HCT116 (cell line): ENCODE data around the gene ASPHD2. TPM values are rescaled to one million over a fixed set of nuclear protein-coding genes. Genes with fewer than 3 reads are reported as not detected.

Experiments
- ATAC-seq: fragments of 200-7000 bp; cut with Tn5 transposase; 2 replicates; pipeline ENCODE4 v1.9.1; 2020; ENCODE audit warnings: mild to moderate bottlenecking, moderate library complexity
- BruUV-seq: library from RNA; stranded (reverse); fragments of 400-500 nt; replicated peaks from 2 replicates; lab custom pipeline; 2021; lab: Mats Ljungman, UMichigan
- CTCF ChIA-PET: fragments of 300-600 bp; sonication (Branson Sonifier 250); formaldehyde crosslinking; loops from one replicate; lab custom pipeline; 2021; ENCODE audit warnings: antibody characterized with exemption; lab: Charles Lee
- POLR2A ChIA-PET: fragments of 300-600, 350-600 bp; sonication (Branson Sonifier 250); formaldehyde crosslinking; loops from one replicate; lab custom pipeline; 2021; ENCODE audit warnings: antibody characterized with exemption; lab: Charles Lee
- RAD21 ChIA-PET, 2 experiments: fragments of 300-600 bp; sonication (Branson Sonifier 250); formaldehyde crosslinking; loops; one replicate each; lab custom pipeline; 2023; ENCODE audit warnings: low total read pairs in 2 of 2; ENCODE audit not compliant: uncharacterized antibody in 2 of 2, unreplicated experiment in 2 of 2, low non-redundant PET in 1 of 2; lab: Charles Lee
- DNase-seq: peaks from one replicate; pipeline ENCODE4 v3.0.0-alpha.2; 2010; ENCODE audit warnings: low read depth, low spot score
- H2AFZ ChIP-seq: fragments of 200-600 bp; shearing (Covaris generic), sonication (generic); 2 replicates; pipeline ENCODE4 v1.6.1; 2017; ENCODE audit warnings: low read depth, mixed run types, mixed read lengths, antibody characterized with exemption, low read length; ENCODE audit not compliant: poor library complexity, severe bottlenecking
- H3K27ac ChIP-seq: 2 replicates; pipeline ENCODE4 v1.5.1; 2012; ENCODE audit warnings: low read depth, low read length
- H3K27me3 ChIP-seq: fragments of 200-600 bp; sonication (generic); 2 replicates; pipeline ENCODE4 v1.6.1; 2016; ENCODE audit warnings: mixed run types, low read length, mixed read lengths; ENCODE audit not compliant: insufficient read depth
- H3K36me3 ChIP-seq, 2 experiments: fragments of 200-500 bp in 1 of 2; fragments of 200-600 bp in 1 of 2; sonication (Bioruptor generic) in 1 of 2; sonication (generic) in 1 of 2; 2 replicates each; pipeline versions ENCODE4 v1.5.1 to v1.6.1; 2014 to 2016; ENCODE audit warnings: low read length in 2 of 2, inconsistent platforms in 1 of 2, mixed read lengths in 1 of 2, mixed run types in 1 of 2; ENCODE audit not compliant: insufficient read depth in 2 of 2, control insufficient read depth in 1 of 2
- H3K4me1 ChIP-seq, 2 experiments: fragments of 200-600 bp in 1 of 2; sonication (generic) in 1 of 2; 2 replicates each; pipeline versions ENCODE4 v1.5.1 to v1.6.1; 2012 to 2017; ENCODE audit warnings: low read length in 2 of 2, inconsistent platforms in 1 of 2, mild to moderate bottlenecking in 1 of 2, mixed read lengths in 1 of 2, mixed run types in 1 of 2, moderate library complexity in 1 of 2; ENCODE audit not compliant: insufficient read depth in 2 of 2, control insufficient read depth in 1 of 2
- H3K4me2 ChIP-seq: fragments of 200-600 bp; sonication (generic); 2 replicates; pipeline ENCODE4 v1.6.1; 2017; ENCODE audit warnings: mixed run types, low read length, mixed read lengths
- H3K4me3 ChIP-seq, 2 experiments: fragments of 200-600 bp in 1 of 2; sonication (generic) in 1 of 2; replicated peaks in 1 of 2; 2 replicates each; pipeline ENCODE4 v1.5.1; 2011 to 2016; ENCODE audit warnings: low read length in 2 of 2, control low read depth in 1 of 2, low read depth in 1 of 2, mild to moderate bottlenecking in 1 of 2, mixed read lengths in 1 of 2, mixed run types in 1 of 2
- H3K79me2 ChIP-seq: fragments of 200-600 bp; sonication (generic); 2 replicates; pipeline ENCODE4 v1.6.1; 2017; ENCODE audit warnings: mild to moderate bottlenecking, mixed run types, low read length, moderate library complexity, mixed read lengths; ENCODE audit not compliant: insufficient read depth
- H3K9ac ChIP-seq: fragments of 200-600 bp; sonication (generic); 2 replicates; pipeline ENCODE4 v1.6.1; 2016; ENCODE audit warnings: low read length, mixed read lengths
- H3K9me2 ChIP-seq: fragments of 200-600 bp; sonication (generic), shearing (Covaris generic); 2 replicates; pipeline ENCODE4 v1.6.1; 2017; ENCODE audit warnings: mixed run types, mild to moderate bottlenecking, moderate library complexity; ENCODE audit not compliant: insufficient read depth
- H3K9me3 ChIP-seq, 2 experiments: fragments of 200-500 bp in 1 of 2; fragments of 200-600 bp in 1 of 2; sonication (Bioruptor generic) in 1 of 2; sonication (generic) in 1 of 2; 2 replicates each; pipeline ENCODE4 v1.6.1; 2014 to 2017; ENCODE audit warnings: low read length in 2 of 2, mixed read lengths in 2 of 2, inconsistent platforms in 1 of 2, low read depth in 1 of 2, mild to moderate bottlenecking in 1 of 2, mixed run types in 1 of 2, moderate library complexity in 1 of 2; ENCODE audit not compliant: control insufficient read depth in 1 of 2, insufficient read depth in 1 of 2
- H4K20me1 ChIP-seq: fragments of 200-600 bp; sonication (generic), shearing (Covaris generic); 2 replicates; pipeline ENCODE4 v1.6.1; 2017; ENCODE audit warnings: mixed run types, mild to moderate bottlenecking, moderate library complexity; ENCODE audit not compliant: insufficient read depth
- EGR1 ChIP-seq: IDR thresholded peaks from 2 replicates; pipeline ENCODE4 v1.6.1; 2012; ENCODE audit warnings: low read depth
- EZH2phosphoT487 ChIP-seq: fragments of 200-600 bp; IDR thresholded peaks from 2 replicates; pipeline ENCODE4 v1.6.1; 2018; ENCODE audit warnings: antibody characterized with exemption, borderline replicate concordance
- POLR2AphosphoS5 ChIP-seq: IDR thresholded peaks from 2 replicates; pipeline ENCODE4 v1.6.1; 2011; ENCODE audit warnings: mild to moderate bottlenecking, low read depth, low read length, moderate library complexity
- SRF ChIP-seq: IDR thresholded peaks from 2 replicates; pipeline ENCODE4 v1.6.1; 2012; ENCODE audit warnings: low read depth
- intact Hi-C: fragments of 100-400 bp; cut with micrococcal nuclease; formaldehyde crosslinking; loops from 2 replicates; pipeline ENCODE4 v1.10.0; 2022
- total RNA-seq: library from RNA; stranded (reverse); gene quantifications from one replicate; pipeline ENCODE4 v1.2.1, GENCODE V29; 2021; ENCODE audit not compliant: unreplicated experiment
- TF ChIP-seq, protein P1 (sequence below): IDR thresholded peaks from 2 replicates; pipeline ENCODE4 v1.6.1; 2012
- TF ChIP-seq, protein P2 (sequence below), 3 experiments: fragments of 200-600 bp in 1 of 3; sonication (generic) in 1 of 3; IDR thresholded peaks in 2 of 3; conservative IDR thresholded peaks in 1 of 3; 2 replicates each; pipeline ENCODE4 v1.5.1; 2012 to 2017; ENCODE audit warnings: low read depth in 2 of 3, low read length in 2 of 3, antibody characterized with exemption in 1 of 3, borderline replicate concordance in 1 of 3, control low read depth in 1 of 3, mild to moderate bottlenecking in 1 of 3, mixed read lengths in 1 of 3, mixed run types in 1 of 3, moderate library complexity in 1 of 3; ENCODE audit not compliant: insufficient read depth in 1 of 3

The ASPHD2 gene
- total RNA-seq, 1 experiment from 2014 or later: 4.1 TPM

DNA sequence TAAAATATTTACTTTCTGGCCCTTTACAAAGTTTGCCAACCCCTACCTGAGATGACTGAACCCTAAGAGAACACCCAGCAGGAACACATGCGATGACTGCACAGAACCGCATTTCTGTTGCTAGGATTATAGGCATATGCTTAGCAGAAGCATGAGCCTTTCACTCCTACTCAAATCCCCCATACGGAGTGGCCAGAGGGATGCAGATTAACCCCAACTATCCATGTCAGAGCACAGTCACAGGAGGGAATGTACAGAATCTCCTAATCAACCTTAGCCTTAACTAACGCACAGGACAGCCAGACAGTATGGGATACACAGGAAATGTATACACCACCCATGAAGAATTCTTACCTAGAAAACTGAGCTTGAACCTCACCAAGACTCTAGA lies 48.3 kb downstream of the ASPHD2 start:
- Histone ChIP-seq H3K9me3 (no peaks in the 10 kb centered on the region), H3K79me2 (peaks cover 24% of the 10 kb centered on the region), H3K4me2 (no peak overlapping the region), H3K4me1 (peaks cover 0 to 5% of the 10 kb centered on the region in 2 experiments; a peak in 2 of 4 replicates), H2AFZ (no peak overlapping the region), H3K36me3 (peaks cover 24% of the 10 kb centered on the region in 2 experiments; a peak in 3 of 4 replicates), H3K27me3 (no peaks in the 10 kb centered on the region), H4K20me1 (no peaks in the 10 kb centered on the region), H3K9ac (no peak overlapping the region), H3K27ac (no peak overlapping the region), H3K4me3 (no peak overlapping the region), H3K9me2 (no peaks in the 10 kb centered on the region)
- intact Hi-C loops: no loop called here
- no TSS peak for BruUV-seq
- CTCF ChIA-PET: no interaction called here
- ATAC-seq: no peak
- POLR2A ChIA-PET: no interaction called here
- no peak for TF ChIP-seq EGR1
- DNase-seq: no peak
- RAD21 ChIA-PET: no interaction called here

DNA sequence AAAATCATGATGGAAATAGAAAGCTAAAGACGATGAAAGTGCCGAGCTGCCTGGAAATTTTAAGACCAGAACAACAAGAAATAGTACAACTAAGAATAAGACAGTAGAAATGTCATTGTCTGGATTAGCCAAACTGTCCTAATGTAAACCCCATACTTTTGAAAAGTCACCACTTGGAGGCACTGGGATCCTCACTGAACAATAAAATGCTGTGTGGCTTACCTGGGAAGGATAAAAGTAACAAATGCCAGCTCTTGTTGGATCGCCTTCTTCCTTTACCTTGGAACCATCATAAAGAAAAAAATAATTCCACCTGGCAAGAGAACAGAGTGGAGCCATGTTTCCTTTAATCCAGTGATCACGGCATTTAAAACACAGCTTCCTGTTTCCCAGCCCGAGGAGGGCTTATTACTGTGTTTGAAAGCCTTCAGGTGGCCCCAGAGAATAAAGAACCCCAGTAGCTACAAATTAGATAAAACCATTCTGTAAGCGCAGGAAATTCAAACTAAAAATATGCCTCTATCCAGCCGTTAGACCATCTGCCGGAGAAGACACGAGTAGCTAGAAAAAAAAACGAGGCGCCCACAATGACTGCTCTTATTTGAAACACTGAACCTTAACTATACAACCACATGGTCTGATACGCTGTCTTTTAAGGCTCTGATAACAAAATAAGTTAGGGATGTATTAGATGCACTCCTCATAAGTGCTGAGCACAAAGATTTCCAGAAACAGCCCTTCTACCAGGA lies 50.2 kb downstream of the ASPHD2 start:
- TF ChIP-seq, protein P1, sequence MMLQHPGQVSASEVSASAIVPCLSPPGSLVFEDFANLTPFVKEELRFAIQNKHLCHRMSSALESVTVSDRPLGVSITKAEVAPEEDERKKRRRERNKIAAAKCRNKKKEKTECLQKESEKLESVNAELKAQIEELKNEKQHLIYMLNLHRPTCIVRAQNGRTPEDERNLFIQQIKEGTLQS: no peak
- TF ChIP-seq, protein P2, sequence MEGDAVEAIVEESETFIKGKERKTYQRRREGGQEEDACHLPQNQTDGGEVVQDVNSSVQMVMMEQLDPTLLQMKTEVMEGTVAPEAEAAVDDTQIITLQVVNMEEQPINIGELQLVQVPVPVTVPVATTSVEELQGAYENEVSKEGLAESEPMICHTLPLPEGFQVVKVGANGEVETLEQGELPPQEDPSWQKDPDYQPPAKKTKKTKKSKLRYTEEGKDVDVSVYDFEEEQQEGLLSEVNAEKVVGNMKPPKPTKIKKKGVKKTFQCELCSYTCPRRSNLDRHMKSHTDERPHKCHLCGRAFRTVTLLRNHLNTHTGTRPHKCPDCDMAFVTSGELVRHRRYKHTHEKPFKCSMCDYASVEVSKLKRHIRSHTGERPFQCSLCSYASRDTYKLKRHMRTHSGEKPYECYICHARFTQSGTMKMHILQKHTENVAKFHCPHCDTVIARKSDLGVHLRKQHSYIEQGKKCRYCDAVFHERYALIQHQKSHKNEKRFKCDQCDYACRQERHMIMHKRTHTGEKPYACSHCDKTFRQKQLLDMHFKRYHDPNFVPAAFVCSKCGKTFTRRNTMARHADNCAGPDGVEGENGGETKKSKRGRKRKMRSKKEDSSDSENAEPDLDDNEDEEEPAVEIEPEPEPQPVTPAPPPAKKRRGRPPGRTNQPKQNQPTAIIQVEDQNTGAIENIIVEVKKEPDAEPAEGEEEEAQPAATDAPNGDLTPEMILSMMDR (IDR thresholded peaks at IDR 0.05 in 2 of 3, conservative IDR thresholded peaks at IDR 0.05 in 1 of 3; ENCODE audit: borderline replicate concordance in 1 of 3, insufficient read depth in 1 of 3, low read depth in 2 of 3, low read length in 2 of 3): no peak
- TF ChIP-seq SRF (no peak), EZH2phosphoT487 (no peak), POLR2AphosphoS5 (no peak)
- peaks cover 38% of the 10 kb centered on the region for H3K79me2 ChIP-seq
- H3K4me2 ChIP-seq: no peak overlapping the region
- no peak overlapping the region for H2AFZ ChIP-seq
- DNase-seq (no peak), ATAC-seq (no peak)
- H3K9ac ChIP-seq: no peak overlapping the region
- ChIA-PET POLR2A (no interaction called here), CTCF (no interaction called here), RAD21 (no interaction called here)
- peaks cover 3 to 11% of the 10 kb centered on the region in 2 experiments; a peak in 3 of 4 replicates for H3K4me1 ChIP-seq
- H3K27ac ChIP-seq: no peak overlapping the region
- no TSS peak for BruUV-seq
- H3K9me2 ChIP-seq: no peaks in the 10 kb centered on the region
- no peaks in the 10 kb centered on the region for H3K9me3 ChIP-seq
- intact Hi-C loops: no loop called here
- H3K27me3 ChIP-seq: no peaks in the 10 kb centered on the region
- H3K36me3 ChIP-seq: peaks cover 19 to 20% of the 10 kb centered on the region in 2 experiments; a peak in 3 of 4 replicates
- H4K20me1 ChIP-seq: no peaks in the 10 kb centered on the region
- no peak overlapping the region for H3K4me3 ChIP-seq
